Measurements from ENCODE around the gene GPR176. TPM values are rescaled to one million over a fixed set of nuclear protein-coding genes. Genes with fewer than 3 reads are reported as not detected.

Gene GPR176
- total RNA-seq, 1 experiment from 2014 or later = 9.8 TPM

DNA sequence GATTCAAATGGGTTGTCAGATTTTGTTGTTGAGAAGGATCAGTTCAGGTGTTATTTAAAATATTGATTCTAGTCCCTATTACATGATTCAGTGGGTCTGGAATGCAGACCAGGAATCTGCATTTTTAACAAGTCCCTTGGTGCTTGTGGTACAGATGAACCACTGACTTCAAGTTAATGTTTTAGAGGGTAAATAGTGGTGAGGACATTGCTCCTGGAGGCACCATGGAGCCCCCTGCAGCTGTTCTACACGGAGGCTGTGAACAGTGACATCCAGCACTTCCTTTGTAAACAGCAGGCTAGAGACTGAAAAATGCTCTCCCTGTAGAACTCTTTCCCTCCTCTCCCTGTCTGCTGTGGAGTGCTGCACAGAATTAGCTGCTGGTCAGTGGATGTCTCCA lies 132.6 kb downstream of the GPR176 start:
- Histone ChIP-seq H3K9me3 (no peaks in the 10 kb centered on the region), H3K4me1 (peaks cover 27% of the 10 kb centered on the region), H3K36me3 (ENCODE audit: control insufficient read depth, insufficient read depth, low read length) (no peaks in the 10 kb centered on the region), H3K27me3 (replicated peaks; ENCODE audit: control insufficient read depth, insufficient read depth, low read length) (no peaks in the 10 kb centered on the region), H3K4me3 (ENCODE audit: low read depth, low read length) (no peak overlapping the region)
- TF ChIP-seq, protein P1, sequence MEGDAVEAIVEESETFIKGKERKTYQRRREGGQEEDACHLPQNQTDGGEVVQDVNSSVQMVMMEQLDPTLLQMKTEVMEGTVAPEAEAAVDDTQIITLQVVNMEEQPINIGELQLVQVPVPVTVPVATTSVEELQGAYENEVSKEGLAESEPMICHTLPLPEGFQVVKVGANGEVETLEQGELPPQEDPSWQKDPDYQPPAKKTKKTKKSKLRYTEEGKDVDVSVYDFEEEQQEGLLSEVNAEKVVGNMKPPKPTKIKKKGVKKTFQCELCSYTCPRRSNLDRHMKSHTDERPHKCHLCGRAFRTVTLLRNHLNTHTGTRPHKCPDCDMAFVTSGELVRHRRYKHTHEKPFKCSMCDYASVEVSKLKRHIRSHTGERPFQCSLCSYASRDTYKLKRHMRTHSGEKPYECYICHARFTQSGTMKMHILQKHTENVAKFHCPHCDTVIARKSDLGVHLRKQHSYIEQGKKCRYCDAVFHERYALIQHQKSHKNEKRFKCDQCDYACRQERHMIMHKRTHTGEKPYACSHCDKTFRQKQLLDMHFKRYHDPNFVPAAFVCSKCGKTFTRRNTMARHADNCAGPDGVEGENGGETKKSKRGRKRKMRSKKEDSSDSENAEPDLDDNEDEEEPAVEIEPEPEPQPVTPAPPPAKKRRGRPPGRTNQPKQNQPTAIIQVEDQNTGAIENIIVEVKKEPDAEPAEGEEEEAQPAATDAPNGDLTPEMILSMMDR (IDR thresholded peaks at IDR 0.05; ENCODE audit: insufficient read depth in 1 of 2, low read depth in 1 of 2, low read length in 1 of 2, severe bottlenecking in 1 of 2, unreplicated experiment in 1 of 2) = no peak
- no TSS peak for BruUV-seq (replicated peaks)
- ChIA-PET POLR2A (no interaction called here), CTCF (interaction anchor here (0.7 kb wide), 2 partner anchors 11 to 516 kb away, joined by 4 to 7 read pairs; no protein-coding TSS in a partner anchor)
- DNase-seq = no peak
- H3K27ac Mint-ChIP-seq (ENCODE audit: unreplicated experiment) = no peak overlapping the region
- H3K27me3 Mint-ChIP-seq (ENCODE audit: insufficient read depth, unreplicated experiment) = no peaks in the 10 kb centered on the region
- H3K4me3 Mint-ChIP-seq (ENCODE audit: unreplicated experiment) = no peak overlapping the region
- intact Hi-C loops (cut with micrococcal nuclease; ENCODE audit: unreplicated experiment) = loop anchor here (5.0 to 10.0 kb wide), 2 partner anchors 145 to 217 kb away; partner anchors contain the start of gene EIF2AK4
- H3K9me3 Mint-ChIP-seq (ENCODE audit: unreplicated experiment) = no peaks in the 10 kb centered on the region
- H3K4me1 Mint-ChIP-seq (ENCODE audit: low read depth, unreplicated experiment) = peaks cover 24% of the 10 kb centered on the region
- no peaks in the 10 kb centered on the region for H3K36me3 Mint-ChIP-seq (ENCODE audit: insufficient read depth, unreplicated experiment)

DNA sequence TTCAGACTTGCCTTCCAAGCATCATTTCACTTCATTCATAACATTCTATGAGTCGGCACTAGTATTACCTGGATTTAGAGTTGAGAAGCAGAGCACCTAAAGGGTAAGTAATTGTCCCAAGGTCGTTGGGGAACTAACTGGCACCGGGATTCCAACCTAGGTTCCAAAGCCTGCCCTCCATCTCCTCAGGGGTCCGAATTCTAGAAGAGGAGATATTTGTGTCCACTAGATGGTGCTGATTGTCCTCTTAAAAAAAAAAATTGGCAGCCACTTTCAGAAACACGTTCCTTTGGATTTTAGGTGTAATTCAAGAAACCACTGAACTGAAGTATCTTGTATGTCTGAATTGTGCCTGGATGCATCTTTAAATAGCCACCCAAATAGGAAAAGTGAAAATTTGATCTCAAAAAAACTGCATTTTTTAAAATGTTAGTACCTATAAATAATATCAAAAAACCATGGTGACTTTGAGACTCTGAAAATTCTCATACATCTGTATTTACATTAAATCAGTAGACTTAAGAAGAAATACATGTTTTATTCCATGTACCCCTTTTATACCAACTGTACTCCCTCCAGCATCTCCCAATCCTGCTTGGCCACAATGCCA lies 133.5 kb downstream of the GPR176 start:
- Mint-ChIP-seq H3K4me3 (ENCODE audit: unreplicated experiment) (no peak overlapping the region), H3K27me3 (ENCODE audit: insufficient read depth, unreplicated experiment) (no peaks in the 10 kb centered on the region), H3K4me1 (ENCODE audit: low read depth, unreplicated experiment) (peaks cover 24% of the 10 kb centered on the region), H3K9me3 (ENCODE audit: unreplicated experiment) (no peaks in the 10 kb centered on the region), H3K36me3 (ENCODE audit: insufficient read depth, unreplicated experiment) (no peaks in the 10 kb centered on the region), H3K27ac (ENCODE audit: unreplicated experiment) (no peak overlapping the region)
- Histone ChIP-seq H3K4me1 (peaks cover 30% of the 10 kb centered on the region), H3K36me3 (ENCODE audit: control insufficient read depth, insufficient read depth, low read length) (no peaks in the 10 kb centered on the region), H3K4me3 (ENCODE audit: low read depth, low read length) (no peak overlapping the region), H3K9me3 (no peaks in the 10 kb centered on the region), H3K27me3 (replicated peaks; ENCODE audit: control insufficient read depth, insufficient read depth, low read length) (no peaks in the 10 kb centered on the region)
- intact Hi-C loops (cut with micrococcal nuclease; ENCODE audit: unreplicated experiment) = loop anchor here (1.0 to 10.0 kb wide), 4 partner anchors 89 to 253 kb away; partner anchors contain the start of genes EIF2AK4 and SRP14
- TF ChIP-seq, protein P1 (IDR thresholded peaks at IDR 0.05; ENCODE audit: insufficient read depth in 1 of 2, low read depth in 1 of 2, low read length in 1 of 2, severe bottlenecking in 1 of 2, unreplicated experiment in 1 of 2) = peak; percentile 53 to 60
- DNase-seq = peak in 1 of 2 experiments; percentile 52
- no TSS peak for BruUV-seq (replicated peaks)
- POLR2A ChIA-PET = no interaction called here
- CTCF ChIA-PET = interaction anchor here (0.7 kb wide), 1 partner anchor 515 kb away, joined by 4 read pairs; no protein-coding TSS in a partner anchor

DNA sequence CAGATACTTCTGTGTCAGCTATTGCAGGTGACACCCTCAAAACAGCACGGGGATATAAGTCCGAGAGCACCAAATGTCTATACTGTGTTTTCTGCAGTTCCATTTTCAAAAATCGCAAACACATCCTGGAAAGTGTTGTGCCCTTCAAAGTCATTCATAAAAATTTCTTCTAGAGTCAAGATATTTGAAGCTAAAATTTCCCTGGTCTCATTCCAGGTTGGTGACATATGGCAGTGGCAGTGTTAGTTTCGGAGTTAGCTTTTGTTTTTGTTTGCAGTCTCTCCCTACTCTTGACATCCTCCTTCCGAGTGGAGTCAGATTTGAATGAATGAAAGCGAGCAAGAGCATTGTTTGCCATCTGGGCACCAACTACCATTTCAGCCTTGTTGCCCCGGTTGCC lies 134.2 kb downstream of the GPR176 start:
- H3K9me3 Mint-ChIP-seq (ENCODE audit: unreplicated experiment) = no peaks in the 10 kb centered on the region
- TF ChIP-seq, protein P1 (IDR thresholded peaks at IDR 0.05; ENCODE audit: insufficient read depth in 1 of 2, low read depth in 1 of 2, low read length in 1 of 2, severe bottlenecking in 1 of 2, unreplicated experiment in 1 of 2) = no peak
- peaks cover 24% of the 10 kb centered on the region for H3K4me1 Mint-ChIP-seq (ENCODE audit: low read depth, unreplicated experiment)
- peaks cover 32% of the 10 kb centered on the region for H3K4me1 ChIP-seq
- no peaks in the 10 kb centered on the region for H3K36me3 Mint-ChIP-seq (ENCODE audit: insufficient read depth, unreplicated experiment)
- intact Hi-C loops (cut with micrococcal nuclease; ENCODE audit: unreplicated experiment) = loop anchor here (1.0 to 10.0 kb wide), 4 partner anchors 89 to 253 kb away; partner anchors contain the start of genes EIF2AK4 and SRP14
- no peak overlapping the region for H3K27ac Mint-ChIP-seq (ENCODE audit: unreplicated experiment)
- H3K4me3 ChIP-seq (ENCODE audit: low read depth, low read length) = no peak overlapping the region
- H3K27me3 Mint-ChIP-seq (ENCODE audit: insufficient read depth, unreplicated experiment) = no peaks in the 10 kb centered on the region
- no peaks in the 10 kb centered on the region for H3K36me3 ChIP-seq (ENCODE audit: control insufficient read depth, insufficient read depth, low read length)
- no peaks in the 10 kb centered on the region for H3K27me3 ChIP-seq (replicated peaks; ENCODE audit: control insufficient read depth, insufficient read depth, low read length)
- H3K4me3 Mint-ChIP-seq (ENCODE audit: unreplicated experiment) = no peak overlapping the region
- CTCF ChIA-PET = no interaction called here
- DNase-seq = no peak
- POLR2A ChIA-PET = no interaction called here
- BruUV-seq (replicated peaks) = no TSS peak
- no peaks in the 10 kb centered on the region for H3K9me3 ChIP-seq
